ENCODE data around the gene SCN9A.

DNA sequence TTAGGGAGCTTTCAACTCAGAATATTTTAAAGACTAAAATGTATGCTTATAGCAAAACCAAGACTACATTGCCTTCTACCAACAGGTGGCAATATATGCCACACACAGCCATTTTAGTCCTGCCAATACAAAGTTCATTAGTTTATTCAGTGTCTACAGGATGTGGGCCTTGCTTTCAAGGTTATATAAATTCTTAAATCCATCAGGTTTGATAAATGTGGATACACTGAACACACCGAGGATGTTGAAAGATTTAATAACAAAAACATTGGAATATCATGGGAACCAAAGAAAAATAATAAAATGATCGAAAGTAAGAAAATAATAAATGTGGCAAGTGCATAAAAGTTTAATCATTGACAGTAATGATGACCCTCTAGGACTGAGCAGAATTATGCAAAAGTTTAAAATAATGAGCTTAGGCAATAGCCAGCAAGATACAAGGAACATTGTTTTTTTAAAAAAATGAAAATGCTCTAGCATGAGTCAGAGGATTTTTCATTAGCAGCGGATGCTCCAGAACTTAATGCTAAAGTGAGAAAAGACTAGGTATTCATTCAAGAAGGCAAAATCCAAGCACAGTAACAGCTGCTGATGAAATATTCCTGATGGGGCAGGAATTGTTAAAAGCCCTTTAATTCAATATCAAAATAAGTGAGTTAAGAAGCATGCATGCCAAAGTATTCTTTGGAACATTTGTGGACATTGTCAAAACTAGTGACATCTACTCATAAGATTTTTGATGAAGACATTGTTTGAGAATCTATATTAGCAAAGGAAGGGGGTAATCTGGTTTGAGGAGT is 14.2 kb downstream of the SCN9A start:
- peak; percentile 53 for TF ChIP-seq RAD21 (IDR thresholded peaks at IDR 0.05; ENCODE audit: low read depth)
- TF ChIP-seq, protein P1, sequence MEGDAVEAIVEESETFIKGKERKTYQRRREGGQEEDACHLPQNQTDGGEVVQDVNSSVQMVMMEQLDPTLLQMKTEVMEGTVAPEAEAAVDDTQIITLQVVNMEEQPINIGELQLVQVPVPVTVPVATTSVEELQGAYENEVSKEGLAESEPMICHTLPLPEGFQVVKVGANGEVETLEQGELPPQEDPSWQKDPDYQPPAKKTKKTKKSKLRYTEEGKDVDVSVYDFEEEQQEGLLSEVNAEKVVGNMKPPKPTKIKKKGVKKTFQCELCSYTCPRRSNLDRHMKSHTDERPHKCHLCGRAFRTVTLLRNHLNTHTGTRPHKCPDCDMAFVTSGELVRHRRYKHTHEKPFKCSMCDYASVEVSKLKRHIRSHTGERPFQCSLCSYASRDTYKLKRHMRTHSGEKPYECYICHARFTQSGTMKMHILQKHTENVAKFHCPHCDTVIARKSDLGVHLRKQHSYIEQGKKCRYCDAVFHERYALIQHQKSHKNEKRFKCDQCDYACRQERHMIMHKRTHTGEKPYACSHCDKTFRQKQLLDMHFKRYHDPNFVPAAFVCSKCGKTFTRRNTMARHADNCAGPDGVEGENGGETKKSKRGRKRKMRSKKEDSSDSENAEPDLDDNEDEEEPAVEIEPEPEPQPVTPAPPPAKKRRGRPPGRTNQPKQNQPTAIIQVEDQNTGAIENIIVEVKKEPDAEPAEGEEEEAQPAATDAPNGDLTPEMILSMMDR (IDR thresholded peaks at IDR 0.05 in 2 of 3, conservative IDR thresholded peaks at IDR 0.05 in 1 of 3; ENCODE audit: borderline replicate concordance in 1 of 3, insufficient read depth in 1 of 3, low read depth in 2 of 3, low read length in 2 of 3) = peak; percentile 46 to 63 (median 62)
- no peak for TF ChIP-seq SRF (IDR thresholded peaks at IDR 0.05; ENCODE audit: low read depth)
- TF ChIP-seq YY1 (IDR thresholded peaks at IDR 0.05; ENCODE audit: extremely low read depth, insufficient replicate concordance, low read depth, low read length) = peak; percentile 39
- TF ChIP-seq CBX3 (IDR thresholded peaks at IDR 0.05; ENCODE audit: low read depth) = no peak
- TF ChIP-seq EZH2 (IDR thresholded peaks at IDR 0.05) = no peak
- TF ChIP-seq, protein P2, sequence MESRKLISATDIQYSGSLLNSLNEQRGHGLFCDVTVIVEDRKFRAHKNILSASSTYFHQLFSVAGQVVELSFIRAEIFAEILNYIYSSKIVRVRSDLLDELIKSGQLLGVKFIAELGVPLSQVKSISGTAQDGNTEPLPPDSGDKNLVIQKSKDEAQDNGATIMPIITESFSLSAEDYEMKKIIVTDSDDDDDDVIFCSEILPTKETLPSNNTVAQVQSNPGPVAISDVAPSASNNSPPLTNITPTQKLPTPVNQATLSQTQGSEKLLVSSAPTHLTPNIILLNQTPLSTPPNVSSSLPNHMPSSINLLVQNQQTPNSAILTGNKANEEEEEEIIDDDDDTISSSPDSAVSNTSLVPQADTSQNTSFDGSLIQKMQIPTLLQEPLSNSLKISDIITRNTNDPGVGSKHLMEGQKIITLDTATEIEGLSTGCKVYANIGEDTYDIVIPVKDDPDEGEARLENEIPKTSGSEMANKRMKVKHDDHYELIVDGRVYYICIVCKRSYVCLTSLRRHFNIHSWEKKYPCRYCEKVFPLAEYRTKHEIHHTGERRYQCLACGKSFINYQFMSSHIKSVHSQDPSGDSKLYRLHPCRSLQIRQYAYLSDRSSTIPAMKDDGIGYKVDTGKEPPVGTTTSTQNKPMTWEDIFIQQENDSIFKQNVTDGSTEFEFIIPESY (IDR thresholded peaks at IDR 0.05; ENCODE audit: extremely low read depth, insufficient replicate concordance, low read length) = no peak
- no peak for TF ChIP-seq FOSL1 (IDR thresholded peaks at IDR 0.05; ENCODE audit: low read depth)
- no peak for TF ChIP-seq EZH2phosphoT487 (IDR thresholded peaks at IDR 0.05; ENCODE audit: borderline replicate concordance)
- TF ChIP-seq ZNF274 (IDR thresholded peaks at IDR 0.05; ENCODE audit: low read depth, low read length) = no peak
- no peak for TF ChIP-seq EGR1 (IDR thresholded peaks at IDR 0.05; ENCODE audit: low read depth)
- TF ChIP-seq, protein P3, sequence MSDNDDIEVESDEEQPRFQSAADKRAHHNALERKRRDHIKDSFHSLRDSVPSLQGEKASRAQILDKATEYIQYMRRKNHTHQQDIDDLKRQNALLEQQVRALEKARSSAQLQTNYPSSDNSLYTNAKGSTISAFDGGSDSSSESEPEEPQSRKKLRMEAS (IDR thresholded peaks at IDR 0.05) = no peak
- TF ChIP-seq JUND (IDR thresholded peaks at IDR 0.05) = no peak
- TF ChIP-seq SP1 (IDR thresholded peaks at IDR 0.05; ENCODE audit: low read depth) = no peak
